Putamen (tissue), 1 donor: ENCODE measurements around the gene PAPPA.

Experiments
- DNase-seq: peaks from one replicate; pipeline ENCODE4 v3.0.0-alpha.2; 2016; ENCODE audit warnings: low spot score

The PAPPA gene

DNA sequence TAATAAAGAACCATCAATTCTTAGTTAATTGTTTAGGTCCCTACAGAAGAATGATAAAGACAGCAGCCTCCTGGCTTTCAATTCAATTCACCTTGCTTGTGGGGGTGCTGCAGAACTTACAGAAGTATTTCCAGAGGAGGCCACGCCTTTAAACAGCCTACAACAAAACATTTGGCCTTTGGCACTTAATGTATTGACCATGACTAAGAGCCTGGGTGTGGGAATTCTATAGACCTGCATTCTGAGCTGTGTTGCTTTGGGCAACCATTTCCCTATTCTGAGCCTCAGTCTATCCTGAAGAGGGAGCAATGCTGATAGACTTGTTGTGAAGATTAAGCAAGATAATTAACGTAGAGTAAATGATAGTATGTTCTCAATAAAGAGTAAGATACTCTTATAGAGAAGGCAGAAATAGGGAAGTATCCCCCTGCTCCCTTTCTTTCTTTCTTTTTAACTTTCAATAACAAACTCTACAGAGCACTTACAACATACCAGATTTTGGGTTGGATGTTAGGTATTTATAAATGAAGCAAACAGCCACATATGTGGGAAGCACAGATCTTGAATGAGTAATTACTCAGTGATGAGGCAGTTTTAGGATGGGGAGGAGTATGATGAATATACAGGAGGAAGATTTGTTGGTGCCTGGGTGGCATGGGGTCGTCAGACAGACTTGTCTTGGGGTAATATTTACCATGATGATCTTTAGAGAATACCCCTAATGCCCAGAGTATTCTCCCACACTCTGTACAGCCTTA is 28.4 kb downstream of the PAPPA start:
- no peak for DNase-seq

DNA sequence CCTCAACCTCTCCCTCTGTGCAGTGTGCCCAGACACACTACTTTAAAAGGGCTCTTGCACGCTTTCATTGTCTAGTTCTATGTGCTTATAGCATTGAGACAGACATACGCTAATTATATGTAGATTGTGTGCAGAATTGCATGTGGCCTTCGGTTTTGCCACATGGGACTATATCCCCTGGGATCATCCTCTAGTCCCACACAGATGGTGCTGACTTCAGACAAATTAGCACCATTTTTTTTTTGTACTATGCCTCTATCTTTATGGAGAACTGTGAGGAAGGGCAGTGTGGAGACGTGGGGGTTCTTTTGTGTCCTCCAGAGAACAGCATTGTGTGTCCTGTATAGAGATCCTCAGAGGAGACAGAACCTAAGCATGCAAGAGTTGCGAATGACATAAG is 29.3 kb downstream of the PAPPA start:
- no peak for DNase-seq

DNA sequence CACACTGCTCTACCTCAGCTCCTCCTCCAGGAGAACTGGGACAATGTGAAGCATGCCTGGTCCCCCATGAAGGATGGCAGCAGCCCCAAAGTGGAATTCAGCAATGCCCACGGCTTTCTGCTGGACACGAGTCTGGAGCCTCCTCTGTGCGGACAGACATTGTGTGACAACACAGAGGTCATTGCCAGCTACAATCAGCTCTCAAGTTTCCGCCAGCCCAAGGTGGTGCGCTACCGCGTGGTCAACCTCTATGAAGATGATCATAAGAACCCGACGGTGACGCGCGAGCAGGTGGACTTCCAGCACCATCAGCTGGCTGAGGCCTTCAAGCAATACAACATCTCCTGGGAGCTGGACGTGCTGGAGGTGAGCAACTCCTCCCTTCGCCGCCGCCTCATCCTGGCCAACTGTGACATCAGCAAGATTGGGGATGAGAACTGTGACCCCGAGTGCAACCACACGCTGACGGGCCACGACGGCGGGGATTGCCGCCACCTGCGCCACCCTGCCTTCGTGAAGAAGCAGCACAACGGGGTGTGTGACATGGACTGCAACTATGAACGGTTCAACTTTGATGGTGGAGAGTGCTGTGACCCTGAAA is 34.1 kb downstream of the PAPPA start:
- DNase-seq, result no peak

DNA sequence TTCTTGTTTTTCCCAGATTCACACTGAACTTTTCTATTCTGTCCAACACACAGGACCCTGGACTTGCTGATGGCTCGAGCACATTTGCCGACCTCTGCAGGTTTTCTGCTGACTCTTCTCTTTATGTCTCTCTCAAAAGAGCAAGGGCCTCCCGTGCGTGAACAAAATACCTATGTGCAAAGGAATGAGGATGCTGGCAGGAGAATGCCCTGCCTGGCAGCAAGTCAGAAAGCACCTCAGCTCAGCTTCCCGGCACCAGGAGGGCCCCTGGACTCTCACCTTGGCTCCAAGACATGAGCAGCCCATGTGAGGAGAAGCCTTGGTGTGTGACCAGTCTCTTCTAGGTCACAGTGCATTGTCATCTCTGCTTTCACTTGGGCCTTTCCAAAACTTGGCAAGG is 36.1 kb downstream of the PAPPA start:
- no peak for DNase-seq

DNA sequence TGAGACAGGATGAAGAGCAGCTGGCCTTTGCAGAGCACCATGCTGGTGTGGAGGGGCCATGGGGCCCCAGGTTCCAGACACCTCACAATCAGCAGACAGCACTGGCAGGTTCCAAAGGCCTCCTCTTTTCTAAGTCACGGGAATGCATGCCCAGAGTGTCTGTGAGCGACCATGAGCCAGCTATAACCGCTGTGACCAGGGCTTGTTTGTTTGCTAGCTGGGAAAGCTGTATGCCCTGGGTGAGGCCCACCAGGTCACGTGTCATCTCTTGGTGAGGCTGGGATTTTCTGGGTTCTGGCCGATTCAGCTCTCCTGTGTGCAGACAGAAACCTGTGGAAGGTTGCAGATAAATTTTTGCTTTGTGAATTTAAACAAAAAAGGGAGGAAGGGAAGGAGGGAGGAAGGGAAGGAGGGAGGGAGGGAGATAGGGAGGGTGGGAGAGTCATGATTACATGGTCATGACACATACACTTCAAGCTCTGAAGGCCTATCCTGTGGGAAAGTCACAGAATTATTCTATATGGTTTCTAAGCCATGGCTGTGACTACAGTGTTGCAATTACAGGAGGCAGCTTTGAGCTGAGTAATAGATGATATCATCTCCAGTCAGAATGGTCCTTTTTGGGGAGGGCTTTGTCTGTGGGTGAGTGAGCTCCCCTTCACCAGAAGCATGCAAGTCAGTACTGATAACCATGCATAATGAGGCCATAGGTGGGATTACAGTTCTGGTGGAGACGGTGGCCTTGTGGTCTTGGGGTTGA is 37.2 kb downstream of the PAPPA start:
- no peak for DNase-seq

DNA sequence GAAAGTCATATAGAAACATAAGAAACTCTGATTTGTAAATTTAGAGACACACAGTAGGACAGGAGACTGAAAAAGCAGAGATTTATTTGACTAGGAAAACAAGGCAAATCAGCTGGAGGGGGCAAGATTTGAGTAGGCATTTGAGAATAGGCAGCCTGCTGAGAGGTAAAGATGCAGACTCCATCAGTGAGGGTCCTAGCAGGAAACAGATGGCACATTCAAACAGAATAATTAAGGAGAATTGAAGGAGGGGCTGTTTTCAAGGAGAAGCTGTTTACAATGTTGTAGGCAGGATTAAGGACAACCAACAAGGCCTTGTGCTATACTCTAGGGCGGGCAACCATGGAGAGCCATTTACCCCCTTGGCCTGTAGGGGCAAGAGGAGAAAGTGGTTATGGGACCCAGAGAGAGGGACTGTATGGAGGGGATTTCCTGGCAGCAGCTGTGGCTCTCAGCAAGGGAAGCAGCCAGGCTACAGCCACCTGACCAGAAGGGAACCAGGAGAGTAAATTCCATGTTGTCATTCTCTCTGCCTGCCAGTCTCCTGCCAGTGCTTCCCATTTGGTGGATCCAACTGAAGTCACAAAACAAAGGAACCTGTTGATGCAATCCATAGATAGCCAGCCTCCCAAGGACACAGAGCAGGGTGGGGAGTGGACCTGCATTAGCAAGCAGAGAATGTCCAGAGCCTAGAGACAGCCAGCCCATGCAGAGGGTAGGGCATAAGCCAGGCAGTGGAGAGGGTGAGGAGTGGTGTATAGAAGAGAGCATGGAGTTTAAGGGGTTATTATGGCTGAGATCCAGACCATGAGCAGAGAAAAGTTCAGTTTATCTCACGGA is 38.2 kb downstream of the PAPPA start:
- DNase-seq, result no peak

DNA sequence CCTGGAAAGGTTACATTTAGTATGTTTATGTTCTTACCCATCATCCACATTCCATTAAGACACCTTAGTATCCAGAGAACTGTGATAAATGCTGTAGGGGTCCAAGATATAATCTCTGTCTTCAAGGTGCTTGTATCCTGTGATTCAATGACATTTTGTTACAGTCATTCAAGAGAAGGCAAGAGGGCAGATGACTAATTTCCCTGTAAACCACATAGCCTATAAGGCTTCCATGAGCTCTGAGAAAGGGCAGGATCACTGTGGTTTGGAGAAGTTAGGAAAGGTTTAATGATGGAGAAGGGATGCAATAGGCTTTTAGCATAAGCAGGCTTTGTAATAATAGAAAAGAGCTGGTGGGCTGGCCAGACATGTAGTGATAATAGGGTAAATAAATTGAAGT is 40.0 kb downstream of the PAPPA start:
- DNase-seq, result no peak

DNA sequence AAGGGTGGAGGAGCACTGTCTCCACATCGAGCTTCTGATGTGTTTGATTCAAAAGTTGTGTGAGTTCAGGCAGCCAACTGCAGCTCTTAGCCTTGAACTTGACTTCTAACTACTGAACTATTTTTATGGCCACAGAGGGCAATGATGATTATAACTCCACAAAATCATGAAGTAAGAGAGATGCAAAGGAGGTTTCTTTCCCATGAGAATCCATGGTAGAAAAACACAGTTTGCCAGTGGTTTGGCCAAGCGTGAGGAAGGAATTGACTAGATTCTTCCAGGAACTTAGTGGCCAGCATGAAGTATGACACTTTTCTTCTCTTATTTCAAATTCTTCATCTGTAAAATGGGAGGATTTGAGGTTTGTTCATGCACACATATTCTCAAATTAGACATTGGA is 43.2 kb downstream of the PAPPA start:
- no peak for DNase-seq

DNA sequence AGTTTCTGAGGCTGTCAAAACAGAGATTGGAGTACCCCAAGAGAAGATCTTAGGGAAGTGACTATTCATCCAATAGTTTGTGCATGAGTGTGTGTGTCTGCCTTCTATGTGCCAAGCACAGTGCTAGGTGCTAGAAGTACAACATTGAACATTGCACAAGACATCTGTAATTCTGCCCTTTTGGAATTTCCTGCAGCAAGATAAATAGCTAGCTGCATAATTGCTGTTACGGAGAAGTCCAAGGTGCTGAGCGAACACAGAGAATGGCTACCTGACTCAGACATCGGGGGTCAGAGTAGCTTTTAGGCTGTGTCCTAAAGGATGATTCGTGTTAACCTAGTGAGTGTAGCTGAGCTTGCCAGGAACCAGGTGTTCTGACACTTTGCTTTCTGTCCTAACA is 44.8 kb downstream of the PAPPA start:
- DNase-seq, result no peak

DNA sequence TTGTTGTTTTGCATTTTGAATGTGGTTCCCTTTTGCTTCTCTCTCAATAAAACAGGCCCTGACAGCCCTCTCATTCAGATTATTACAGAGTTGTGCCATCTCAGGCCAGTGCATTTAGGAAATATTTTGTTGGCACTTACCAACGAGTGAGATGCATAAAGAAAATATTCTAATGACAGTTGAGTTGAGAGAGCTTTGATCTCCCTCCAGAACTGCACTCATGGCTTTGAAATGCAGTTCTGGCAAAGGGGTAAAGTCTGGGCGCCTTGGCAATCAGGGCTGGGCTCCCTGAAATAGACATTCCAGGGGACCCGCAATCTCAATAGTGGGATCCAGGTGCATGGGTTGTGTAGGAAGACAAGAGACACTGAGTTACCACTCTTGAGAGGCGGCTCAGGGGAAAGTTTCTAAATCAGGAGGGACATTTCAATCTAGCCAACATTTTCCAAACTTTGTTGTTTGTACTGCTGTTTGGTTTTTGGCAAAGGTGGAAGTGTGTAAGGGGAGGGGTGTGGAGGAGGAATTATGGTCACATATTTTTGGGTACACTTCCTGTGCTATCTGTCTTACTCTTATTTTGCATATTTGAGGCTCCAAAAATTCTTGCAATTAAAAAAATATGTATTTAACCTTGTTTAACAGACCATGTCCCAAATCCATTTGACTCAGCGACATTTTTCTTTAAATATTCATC is 48.8 kb downstream of the PAPPA start:
- DNase-seq, result no peak

DNA sequence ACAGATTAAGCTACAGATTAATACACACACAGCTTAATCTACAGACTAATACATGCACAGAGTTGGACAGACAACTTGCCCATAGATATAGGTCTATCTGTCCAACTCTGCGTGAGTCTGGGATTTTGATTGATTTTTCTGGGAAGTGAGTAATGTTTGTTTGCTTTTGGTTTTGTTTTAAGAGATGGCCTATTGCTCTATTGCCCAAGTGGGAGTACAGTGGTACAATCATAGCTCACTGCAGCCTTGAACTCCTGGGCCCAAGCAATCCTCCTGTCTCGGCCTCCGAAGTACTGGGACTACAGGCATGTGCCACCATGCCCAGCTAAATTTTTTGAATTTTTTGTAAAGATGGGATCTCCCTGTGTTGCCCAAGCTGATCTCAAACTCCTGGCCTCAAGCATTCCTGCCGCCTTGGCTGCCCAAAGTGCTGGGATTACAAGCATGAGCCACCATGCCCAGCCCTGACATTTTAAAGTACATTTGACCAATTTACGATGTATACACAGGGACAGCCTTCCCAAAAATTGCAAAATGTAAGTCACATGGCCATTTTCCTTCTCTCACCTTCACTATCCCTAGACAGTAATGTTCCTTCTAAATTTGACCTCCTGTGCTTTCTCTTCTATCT is 50.8 kb downstream of the PAPPA start:
- no peak for DNase-seq

DNA sequence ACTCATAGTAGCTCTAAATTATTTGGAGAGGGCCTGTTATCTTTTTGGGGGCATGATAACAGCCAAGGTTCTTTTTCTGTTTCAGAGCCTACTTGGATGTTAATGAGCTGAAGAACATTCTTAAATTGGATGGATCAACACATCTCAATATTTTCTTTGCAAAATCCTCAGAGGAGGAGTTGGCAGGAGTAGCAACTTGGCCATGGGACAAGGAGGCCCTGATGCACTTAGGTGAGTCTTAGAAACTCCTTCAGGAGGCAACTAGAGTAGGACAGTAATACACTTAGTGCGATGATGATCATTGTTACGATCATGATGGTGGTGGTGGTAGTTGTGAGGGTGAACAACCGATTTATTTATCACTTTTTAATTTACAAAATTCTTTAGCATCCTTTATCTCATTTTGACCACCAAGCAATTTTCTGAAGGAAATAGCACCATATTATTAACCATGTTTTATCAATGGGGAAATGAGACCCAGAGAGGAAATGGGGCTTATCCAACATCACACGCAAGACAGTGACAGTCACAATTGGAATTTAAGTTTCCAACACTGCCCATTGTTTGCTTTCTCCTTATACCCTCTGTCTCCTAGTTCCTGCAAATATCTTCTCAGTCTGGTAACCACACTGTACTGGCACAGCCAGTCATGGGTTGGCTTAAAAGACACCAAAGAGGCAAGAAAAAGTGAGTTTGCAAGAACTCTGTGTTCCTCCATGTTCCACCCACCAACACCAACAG is 54.0 kb downstream of the PAPPA start:
- DNase-seq, result no peak

DNA sequence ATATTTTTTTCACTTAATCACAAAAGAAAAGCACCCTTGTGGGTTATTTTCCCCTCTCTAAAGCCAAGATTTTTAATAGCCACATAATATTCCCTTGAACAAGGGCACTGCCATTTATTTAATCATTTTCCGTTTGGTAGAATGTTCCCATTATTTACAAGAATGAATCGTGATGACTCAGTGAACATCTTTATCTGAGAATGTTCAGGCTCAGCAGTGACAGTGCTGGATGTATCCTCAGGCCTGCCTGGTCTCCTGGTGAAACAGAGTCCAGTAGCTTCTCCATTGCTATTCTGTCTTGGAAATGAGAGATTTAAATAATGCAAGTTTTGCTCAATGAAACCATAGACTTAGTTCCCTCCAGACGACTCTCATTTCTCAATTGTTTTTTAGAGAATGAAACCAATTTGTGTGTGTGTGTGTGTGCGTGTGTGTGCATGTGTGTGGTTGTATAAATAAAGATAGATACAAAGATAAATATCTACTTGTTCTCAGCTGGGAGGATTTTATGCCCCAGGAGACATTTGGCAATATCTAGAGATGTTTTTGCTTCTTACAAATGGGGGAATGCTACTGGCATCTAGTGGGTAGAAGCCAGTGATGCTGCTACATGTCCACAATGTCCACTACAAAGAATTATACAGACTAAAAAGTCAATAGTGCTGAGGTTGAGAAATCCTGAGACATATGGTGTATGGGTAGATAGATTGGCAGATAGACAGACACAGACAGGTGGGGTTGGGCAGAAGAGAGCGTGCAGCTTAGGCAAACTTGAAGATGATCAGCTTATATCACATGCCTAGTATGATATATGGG is 55.0 kb downstream of the PAPPA start:
- no peak for DNase-seq

DNA sequence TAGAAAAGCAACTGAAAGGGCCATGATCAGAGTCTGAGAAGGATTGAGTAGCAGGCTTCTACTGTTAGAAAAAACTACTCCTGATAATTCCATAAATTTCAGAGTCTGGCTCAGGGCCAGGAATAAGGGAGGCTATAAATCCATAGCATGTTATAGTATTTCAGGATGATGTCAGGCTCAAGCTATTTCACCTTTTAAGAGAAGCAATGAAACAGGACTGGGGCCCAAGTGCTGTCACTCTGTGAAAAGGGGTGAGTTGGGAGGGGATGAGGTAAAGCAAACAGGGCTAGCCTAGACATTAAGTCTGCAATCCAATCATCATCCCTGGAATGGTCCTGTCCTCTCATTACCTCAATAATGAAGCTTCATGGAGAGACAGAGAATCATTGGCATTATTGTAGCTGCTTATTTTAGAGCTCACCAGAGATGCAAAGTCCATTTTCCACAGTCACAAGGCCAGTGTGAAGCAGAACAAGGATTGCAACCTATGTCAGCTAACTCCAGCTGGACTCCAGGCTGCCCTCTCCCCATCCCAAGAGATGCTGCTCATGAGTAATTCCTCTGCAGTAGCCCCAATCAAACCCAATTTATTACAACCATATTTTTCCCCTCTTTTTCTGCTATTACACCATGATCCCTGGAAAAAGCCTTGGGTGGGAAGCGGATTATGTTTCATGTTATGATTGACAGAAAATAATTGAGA is 56.0 kb downstream of the PAPPA start:
- no peak for DNase-seq

DNA sequence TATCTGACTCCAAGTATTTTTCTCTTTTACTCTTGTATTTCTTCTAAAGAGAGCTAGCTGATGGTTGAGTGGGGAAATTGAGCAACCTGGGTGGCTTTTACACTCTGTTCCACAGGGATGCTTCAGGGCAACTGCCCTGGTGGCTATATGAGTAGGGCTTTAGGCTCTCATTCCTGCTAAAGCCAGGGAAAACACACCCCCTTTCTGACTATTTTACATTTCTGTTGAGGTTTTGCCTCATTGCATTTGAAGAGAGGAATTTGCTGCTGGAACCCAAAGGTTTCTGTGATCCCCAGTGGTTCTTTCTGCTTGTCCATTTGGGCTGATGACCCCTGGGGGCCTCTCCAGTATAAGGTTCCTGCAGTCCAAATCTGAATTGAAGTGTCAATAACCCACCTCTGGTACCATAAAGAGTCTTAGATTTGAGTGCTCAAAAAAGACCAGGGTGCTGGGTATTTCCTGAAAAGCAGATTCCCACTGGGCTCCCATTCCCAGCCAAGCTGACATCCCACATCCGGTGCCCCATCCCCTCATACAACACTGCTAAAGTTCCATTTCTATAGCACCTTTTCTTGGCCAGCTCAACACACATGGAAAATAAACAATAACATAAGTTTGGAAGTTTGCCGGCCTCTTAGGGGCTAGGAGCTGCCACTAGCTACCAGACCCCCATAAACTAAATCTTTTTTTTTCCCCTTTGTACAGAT is 59.5 kb downstream of the PAPPA start:
- DNase-seq, result no peak

DNA sequence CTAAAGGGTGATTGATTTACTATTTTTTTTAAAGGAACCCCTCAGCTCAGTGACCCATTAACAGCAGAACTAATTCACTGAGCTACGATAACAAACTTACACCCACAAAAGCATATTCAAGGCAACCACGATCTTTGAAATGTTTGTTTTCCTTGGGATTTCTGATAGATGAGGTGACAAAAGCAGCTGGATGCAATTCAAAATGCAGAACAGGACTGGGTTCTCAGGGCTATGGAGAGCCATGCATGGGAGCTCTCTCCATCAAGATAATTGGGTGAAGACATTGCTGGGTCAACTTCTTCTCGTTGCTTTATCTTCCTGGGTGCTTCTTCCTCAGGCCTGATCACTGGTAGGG is 60.1 kb downstream of the PAPPA start:
- no peak for DNase-seq

DNA sequence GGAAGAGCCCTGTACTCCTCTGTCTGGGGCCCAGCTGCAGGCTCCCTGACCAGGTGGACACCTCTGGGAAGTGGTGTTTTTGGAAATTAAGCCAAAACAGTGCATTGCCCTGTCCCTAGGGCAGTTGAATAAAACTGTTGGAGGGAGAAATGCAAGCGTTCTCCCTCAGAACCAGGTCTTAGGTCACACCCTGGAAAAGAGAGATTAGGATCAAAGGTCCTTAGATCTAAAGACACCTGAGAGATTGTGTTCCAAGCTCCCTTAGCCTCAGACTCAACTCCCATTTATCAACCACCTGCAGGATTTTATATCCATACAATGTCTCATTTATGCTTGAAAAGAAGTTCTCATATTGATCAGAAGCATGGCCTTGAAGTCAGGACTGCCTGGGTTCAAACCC is 64.8 kb downstream of the PAPPA start:
- DNase-seq, result no peak

DNA sequence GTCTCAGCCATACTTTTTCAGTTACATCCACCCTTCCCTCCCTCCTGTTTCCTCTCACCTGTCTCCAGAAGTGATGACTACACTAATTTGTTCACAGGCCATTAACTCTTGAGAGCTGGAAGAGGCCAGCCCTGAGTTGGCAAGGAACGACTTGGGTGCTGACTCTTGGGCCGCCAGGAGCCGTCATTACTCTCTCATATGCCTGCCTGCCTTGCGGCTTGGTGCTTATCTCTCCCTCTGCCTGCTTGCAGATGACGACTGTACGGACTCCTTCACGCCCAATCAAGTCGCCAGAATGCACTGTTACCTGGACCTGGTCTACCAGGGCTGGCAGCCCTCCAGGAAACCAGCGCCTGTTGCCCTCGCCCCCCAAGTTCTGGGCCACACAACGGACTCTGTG is 66.1 kb downstream of the PAPPA start:
- no peak for DNase-seq

DNA sequence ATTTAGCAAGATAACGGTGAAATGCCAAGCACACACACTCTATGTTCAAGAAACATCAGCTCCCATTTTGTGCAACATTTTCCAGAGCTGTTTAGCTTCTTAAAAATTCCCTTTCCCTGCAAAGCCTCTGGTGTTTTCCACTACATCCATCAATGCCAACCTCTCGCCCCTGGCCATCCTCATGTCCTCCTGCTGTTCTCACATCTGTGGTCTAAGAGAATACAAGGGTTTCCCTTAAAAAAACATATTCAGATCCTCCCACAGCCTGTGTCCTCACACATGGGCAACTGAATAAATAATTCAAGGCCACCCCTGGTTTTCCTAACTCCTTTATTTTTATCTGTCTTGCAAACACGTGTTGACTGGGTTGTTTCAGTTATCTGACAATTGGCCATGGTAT is 70.3 kb downstream of the PAPPA start:
- DNase-seq, result no peak
